ENCODE data around the gene NDUFB5. TPM values are rescaled to one million over a fixed set of nuclear protein-coding genes. Genes with fewer than 3 reads are reported as not detected.
"Not testable (repeated sequence)": the region's sequence is repeated elsewhere in the genome, so short reads cannot be mapped to it uniquely, and the experiment has no call there.

NDUFB5 gene
- polyA plus RNA-seq, 1 donor (not counting 4 experiments of a cell fraction or from before 2014, with no cell fraction given): 70.6 TPM

DNA sequence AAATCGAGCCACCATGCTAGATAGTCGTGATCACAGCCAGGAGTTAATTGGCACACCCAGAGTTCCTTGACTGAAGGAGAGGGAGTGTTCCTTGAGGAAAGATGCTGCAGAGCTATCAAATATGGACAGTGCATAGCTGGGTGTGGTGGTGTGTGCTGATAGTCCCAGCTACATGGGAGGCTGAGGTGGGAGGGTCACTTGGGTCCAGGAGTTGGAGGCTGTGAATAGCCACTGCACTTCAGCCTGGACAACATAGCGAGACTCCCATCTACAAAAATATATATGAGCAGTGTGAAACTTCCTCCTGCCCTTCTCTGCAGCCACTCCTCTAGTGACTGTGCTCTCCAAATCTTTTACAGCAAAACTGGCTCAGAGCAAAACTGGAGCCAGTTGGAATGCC lies 38.3 kb downstream of the NDUFB5 start:
- DNase-seq (ENCODE audit: low read depth, low spot score) (no peak), FAIRE-seq (no peak)
- dilution Hi-C loops (cut with MboI; ENCODE audit: extremely low pct_ligation_motif_present, low sequenced_read_pairs): no loop called here
- no peaks in the 10 kb centered on the region for H3K27me3 ChIP-seq (ENCODE audit: control insufficient read depth, extremely low read depth, insufficient read depth, low read length)
- no peak for TF ChIP-seq EZH2 (IDR thresholded peaks at IDR 0.05; ENCODE audit: low read length)
- TF ChIP-seq, protein P1, sequence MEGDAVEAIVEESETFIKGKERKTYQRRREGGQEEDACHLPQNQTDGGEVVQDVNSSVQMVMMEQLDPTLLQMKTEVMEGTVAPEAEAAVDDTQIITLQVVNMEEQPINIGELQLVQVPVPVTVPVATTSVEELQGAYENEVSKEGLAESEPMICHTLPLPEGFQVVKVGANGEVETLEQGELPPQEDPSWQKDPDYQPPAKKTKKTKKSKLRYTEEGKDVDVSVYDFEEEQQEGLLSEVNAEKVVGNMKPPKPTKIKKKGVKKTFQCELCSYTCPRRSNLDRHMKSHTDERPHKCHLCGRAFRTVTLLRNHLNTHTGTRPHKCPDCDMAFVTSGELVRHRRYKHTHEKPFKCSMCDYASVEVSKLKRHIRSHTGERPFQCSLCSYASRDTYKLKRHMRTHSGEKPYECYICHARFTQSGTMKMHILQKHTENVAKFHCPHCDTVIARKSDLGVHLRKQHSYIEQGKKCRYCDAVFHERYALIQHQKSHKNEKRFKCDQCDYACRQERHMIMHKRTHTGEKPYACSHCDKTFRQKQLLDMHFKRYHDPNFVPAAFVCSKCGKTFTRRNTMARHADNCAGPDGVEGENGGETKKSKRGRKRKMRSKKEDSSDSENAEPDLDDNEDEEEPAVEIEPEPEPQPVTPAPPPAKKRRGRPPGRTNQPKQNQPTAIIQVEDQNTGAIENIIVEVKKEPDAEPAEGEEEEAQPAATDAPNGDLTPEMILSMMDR (optimal IDR thresholded peaks at IDR 0.05 in 1 of 3, IDR thresholded peaks at IDR 0.05 in 1 of 3, conservative IDR thresholded peaks at IDR 0.05 in 1 of 3; ENCODE audit: extremely low read depth in 1 of 3, insufficient read depth in 2 of 3, low read length in 3 of 3): no peak
- no peaks in the 10 kb centered on the region for H3K9me3 ChIP-seq (ENCODE audit: control insufficient read depth, low read depth, low read length)
- no peaks in the 10 kb centered on the region for H3K4me1 ChIP-seq (ENCODE audit: control insufficient read depth, extremely low read depth, insufficient read depth, low read length)
- no peak overlapping the region for H3K27ac ChIP-seq (ENCODE audit: control insufficient read depth, insufficient read depth, low read length)
- H3K79me2 ChIP-seq (ENCODE audit: control insufficient read depth, insufficient read depth, low read length): no peaks in the 10 kb centered on the region
- no peak overlapping the region for H3K4me3 ChIP-seq (ENCODE audit: control insufficient read depth in 2 of 3, extremely low read depth in 1 of 3, insufficient read depth in 2 of 3, low read depth in 1 of 3, low read length in 3 of 3)
- no peak overlapping the region for H3K9ac ChIP-seq (ENCODE audit: control insufficient read depth, extremely low read depth, insufficient read depth, low read length)
- no peaks in the 10 kb centered on the region for H4K20me1 ChIP-seq (ENCODE audit: control insufficient read depth, extremely low read depth, insufficient read depth, low read length)
- no peaks in the 10 kb centered on the region for H3K36me3 ChIP-seq (ENCODE audit: control insufficient read depth in 2 of 2, extremely low read depth in 1 of 2, insufficient read depth in 2 of 2, low read length in 2 of 2)
- no peaks in the 10 kb centered on the region for H3K9me1 ChIP-seq (ENCODE audit: control insufficient read depth, extremely low read depth, insufficient read depth, low read length)
- no peak overlapping the region for H2AFZ ChIP-seq (ENCODE audit: control insufficient read depth, low read length)
- H3K4me2 ChIP-seq (ENCODE audit: control insufficient read depth, extremely low read depth, insufficient read depth, low read depth, low read length): no peak overlapping the region

DNA sequence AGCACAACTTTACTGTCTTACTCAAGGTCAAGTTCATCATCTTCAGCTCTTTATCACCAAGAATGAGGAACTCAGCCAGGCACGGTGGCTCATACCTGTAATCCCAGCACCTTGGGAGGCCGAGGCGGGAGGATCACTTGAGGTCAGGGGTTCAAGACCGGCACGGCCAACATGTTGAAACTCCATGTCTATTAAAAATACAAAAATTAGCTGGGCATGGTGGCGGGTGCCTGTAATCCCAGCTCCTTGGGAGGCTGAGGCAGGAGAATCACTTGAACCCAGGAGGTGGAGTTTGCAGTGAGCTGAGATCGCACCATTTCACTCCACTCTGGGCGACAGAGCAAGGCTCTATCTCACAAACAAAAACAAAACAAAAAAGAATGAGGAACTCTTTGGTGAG lies 39.2 kb downstream of the NDUFB5 start:
- H3K27ac ChIP-seq (ENCODE audit: control insufficient read depth, insufficient read depth, low read length); H3K9me3 ChIP-seq (ENCODE audit: control insufficient read depth, low read depth, low read length); H3K9ac ChIP-seq (ENCODE audit: control insufficient read depth, extremely low read depth, insufficient read depth, low read length); H2AFZ ChIP-seq (ENCODE audit: control insufficient read depth, low read length); H3K36me3 ChIP-seq (ENCODE audit: control insufficient read depth in 2 of 2, extremely low read depth in 1 of 2, insufficient read depth in 2 of 2, low read length in 2 of 2); H3K4me1 ChIP-seq (ENCODE audit: control insufficient read depth, extremely low read depth, insufficient read depth, low read length); DNase-seq (ENCODE audit: low read depth, low spot score); dilution Hi-C loops (cut with MboI; ENCODE audit: extremely low pct_ligation_motif_present, low sequenced_read_pairs); H4K20me1 ChIP-seq (ENCODE audit: control insufficient read depth, extremely low read depth, insufficient read depth, low read length); H3K79me2 ChIP-seq (ENCODE audit: control insufficient read depth, insufficient read depth, low read length); H3K27me3 ChIP-seq (ENCODE audit: control insufficient read depth, extremely low read depth, insufficient read depth, low read length); H3K4me2 ChIP-seq (ENCODE audit: control insufficient read depth, extremely low read depth, insufficient read depth, low read depth, low read length); FAIRE-seq; H3K4me3 ChIP-seq (ENCODE audit: control insufficient read depth in 2 of 3, extremely low read depth in 1 of 3, insufficient read depth in 2 of 3, low read depth in 1 of 3, low read length in 3 of 3); H3K9me1 ChIP-seq (ENCODE audit: control insufficient read depth, extremely low read depth, insufficient read depth, low read length): not testable (repeated sequence)

GRCh38 chr3:179646177-179646576 lies 41.6 kb downstream of the NDUFB5 start:
- Histone ChIP-seq H3K4me2 (ENCODE audit: control insufficient read depth, extremely low read depth, insufficient read depth, low read depth, low read length) (no peak overlapping the region), H2AFZ (ENCODE audit: control insufficient read depth, low read length) (no peak overlapping the region), H4K20me1 (ENCODE audit: control insufficient read depth, extremely low read depth, insufficient read depth, low read length) (no peaks in the 10 kb centered on the region), H3K9me1 (ENCODE audit: control insufficient read depth, extremely low read depth, insufficient read depth, low read length) (no peaks in the 10 kb centered on the region), H3K27ac (ENCODE audit: control insufficient read depth, insufficient read depth, low read length) (no peak overlapping the region), H3K36me3 (ENCODE audit: control insufficient read depth in 2 of 2, extremely low read depth in 1 of 2, insufficient read depth in 2 of 2, low read length in 2 of 2) (no peaks in the 10 kb centered on the region), H3K4me1 (ENCODE audit: control insufficient read depth, extremely low read depth, insufficient read depth, low read length) (no peaks in the 10 kb centered on the region), H3K27me3 (ENCODE audit: control insufficient read depth, extremely low read depth, insufficient read depth, low read length) (no peaks in the 10 kb centered on the region), H3K9ac (ENCODE audit: control insufficient read depth, extremely low read depth, insufficient read depth, low read length) (no peak overlapping the region), H3K4me3 (ENCODE audit: control insufficient read depth in 2 of 3, extremely low read depth in 1 of 3, insufficient read depth in 2 of 3, low read depth in 1 of 3, low read length in 3 of 3) (no peak overlapping the region), H3K9me3 (ENCODE audit: control insufficient read depth, low read depth, low read length) (no peaks in the 10 kb centered on the region), H3K79me2 (ENCODE audit: control insufficient read depth, insufficient read depth, low read length) (no peaks in the 10 kb centered on the region)
- no peak for DNase-seq (ENCODE audit: low read depth, low spot score)
- no peak for TF ChIP-seq EZH2 (IDR thresholded peaks at IDR 0.05; ENCODE audit: low read length)
- TF ChIP-seq, protein P1 (optimal IDR thresholded peaks at IDR 0.05 in 1 of 3, IDR thresholded peaks at IDR 0.05 in 1 of 3, conservative IDR thresholded peaks at IDR 0.05 in 1 of 3; ENCODE audit: extremely low read depth in 1 of 3, insufficient read depth in 2 of 3, low read length in 3 of 3): no peak
- FAIRE-seq: no peak
- dilution Hi-C loops (cut with MboI; ENCODE audit: extremely low pct_ligation_motif_present, low sequenced_read_pairs): no loop called here

Measured in keratinocyte (primary cell).